ENCODE measurements around the gene PCCA.

- no peak for TF ChIP-seq POLR2A (IDR thresholded peaks at IDR 0.05)
- no peak for TF ChIP-seq CTCF (IDR thresholded peaks at IDR 0.05)
These were observed 40.7 kb downstream of the PCCA start for GRCh38 chr13:100129605-100130004.

Data from tibial nerve (tissue), 3 donors.